GM23338 (cell line): ENCODE measurements around the gene COL21A1. TPM values are rescaled to one million over a fixed set of nuclear protein-coding genes. Genes with fewer than 3 reads are reported as not detected.

ENCODE experiments used
- ATAC-seq: fragments of 200-7000 bp; cut with Tn5 transposase; 3 replicates; pipeline ENCODE4 v1.9.1; 2020
- DNase-seq: peaks from one replicate; pipeline ENCODE4 v3.0.0-alpha.2; 2015; ENCODE audit warnings: low spot score
- H2AFZ ChIP-seq: fragments of 200-600 bp; sonication (generic); 2 replicates; pipeline ENCODE4 v1.8.0; 2016; ENCODE audit warnings: antibody characterized with exemption, mild to moderate bottlenecking, moderate library complexity
- H3F3A ChIP-seq: fragments of 200-600 bp; sonication (generic); replicated peaks from 2 replicates; pipeline ENCODE4 v1.8.0; 2017; ENCODE audit warnings: antibody characterized with exemption, mixed run types, low read depth
- H3K27ac ChIP-seq: fragments of 200-600 bp; sonication (generic); 2 replicates; pipeline ENCODE4 v1.6.1; 2016; ENCODE audit warnings: low read depth
- H3K27me3 ChIP-seq: fragments of 200-600 bp; sonication (generic); 2 replicates; pipeline ENCODE4 v1.8.0; 2016; ENCODE audit warnings: mild to moderate bottlenecking, mixed run types, moderate library complexity; ENCODE audit not compliant: insufficient read depth
- H3K36me3 ChIP-seq: fragments of 200-600 bp; sonication (generic); 2 replicates; pipeline ENCODE4 v1.8.0; 2016; ENCODE audit warnings: mild to moderate bottlenecking; ENCODE audit not compliant: insufficient read depth
- H3K4me1 ChIP-seq: fragments of 200-600 bp; sonication (generic); 2 replicates; pipeline ENCODE4 v1.8.0; 2016; ENCODE audit warnings: mild to moderate bottlenecking, moderate library complexity; ENCODE audit not compliant: insufficient read depth
- H3K4me2 ChIP-seq: fragments of 200-600 bp; sonication (generic); 2 replicates; pipeline ENCODE4 v1.7.1; 2017; ENCODE audit warnings: mixed run types
- H3K4me3 ChIP-seq: fragments of 200-600 bp; sonication (generic); 2 replicates; pipeline ENCODE4 v1.6.1; 2016; ENCODE audit warnings: mixed run types
- H3K79me2 ChIP-seq: fragments of 200-600 bp; sonication (generic); replicated peaks from 2 replicates; pipeline ENCODE4 v1.8.0; 2017; ENCODE audit warnings: mild to moderate bottlenecking; ENCODE audit not compliant: insufficient read depth
- H3K9me2 ChIP-seq: fragments of 200-600 bp; sonication (generic); 2 replicates; pipeline ENCODE4 v1.8.0; 2017; ENCODE audit not compliant: insufficient read depth
- H4K20me1 ChIP-seq: fragments of 200-600 bp; sonication (generic); replicated peaks from 2 replicates; pipeline ENCODE4 v1.8.0; 2017; ENCODE audit warnings: mild to moderate bottlenecking; ENCODE audit not compliant: insufficient read depth
- H3K27ac Mint-ChIP-seq: 2 replicates; pipeline ENCODE4 v1.8.0; 2020; ENCODE audit warnings: inconsistent platforms, mild to moderate bottlenecking, moderate library complexity, mixed read lengths
- H3K27me3 Mint-ChIP-seq: 3 replicates; pipeline ENCODE4 v1.8.0; 2022; ENCODE audit warnings: low read depth, mild to moderate bottlenecking, moderate library complexity, mixed read lengths, inconsistent platforms; ENCODE audit not compliant: insufficient read depth, poor library complexity
- H3K36me3 Mint-ChIP-seq: 3 replicates; pipeline ENCODE4 v1.8.0; 2021; ENCODE audit warnings: low read depth, mild to moderate bottlenecking, inconsistent platforms, moderate library complexity, mixed read lengths
- H3K4me1 Mint-ChIP-seq: 3 replicates; pipeline ENCODE4 v1.8.0; 2020; ENCODE audit warnings: mild to moderate bottlenecking, inconsistent platforms, mixed read lengths
- H3K4me3 Mint-ChIP-seq: 3 replicates; pipeline ENCODE4 v1.8.0; 2021; ENCODE audit warnings: moderate library complexity, mild to moderate bottlenecking, inconsistent platforms, mixed read lengths
- H3K9me3 Mint-ChIP-seq: 3 replicates; pipeline ENCODE4 v1.8.0; 2020; ENCODE audit warnings: moderate library complexity, mild to moderate bottlenecking, inconsistent platforms, mixed read lengths
- CREB1 ChIP-seq: fragments of 250-450 bp; sonication (Bioruptor Pico); IDR thresholded peaks from 2 replicates; pipeline ENCODE4 v1.5.0; 2020; ENCODE audit warnings: low read depth, mild to moderate bottlenecking, moderate library complexity
- CTCF ChIP-seq, 2 experiments: fragments of 200-600 bp in 1 of 2; sonication (generic) in 1 of 2; conservative IDR thresholded peaks; 2 replicates each; pipeline versions ENCODE4 v1.5.1 to v1.6.1; 2016 to 2017; ENCODE audit warnings: antibody characterized with exemption in 2 of 2, low read depth in 2 of 2, mild to moderate bottlenecking in 2 of 2, moderate library complexity in 1 of 2
- ETS1 ChIP-seq: IDR thresholded peaks from 2 replicates; pipeline ENCODE4 v1.6.1; 2016; ENCODE audit warnings: antibody characterized with exemption
- EZH2 ChIP-seq: fragments of 200-600 bp; sonication (generic); IDR thresholded peaks from one replicate; pipeline ENCODE4 v1.8.0; 2017; ENCODE audit warnings: antibody characterized with exemption, mild to moderate bottlenecking, low read depth; ENCODE audit not compliant: unreplicated experiment
- EZH2phosphoT487 ChIP-seq: fragments of 200-600 bp; sonication (generic); IDR thresholded peaks from one replicate; pipeline ENCODE4 v1.8.1; 2018; ENCODE audit warnings: antibody characterized with exemption; ENCODE audit not compliant: unreplicated experiment
- JUNB ChIP-seq: IDR thresholded peaks from one replicate; pipeline ENCODE4 v1.6.1; 2016; ENCODE audit warnings: antibody characterized with exemption; ENCODE audit not compliant: unreplicated experiment
- NANOG ChIP-seq: IDR thresholded peaks from 2 replicates; pipeline ENCODE4 v1.6.1; 2016; ENCODE audit warnings: antibody characterized with exemption, borderline replicate concordance
- POLR2AphosphoS5 ChIP-seq: IDR thresholded peaks from 2 replicates; pipeline ENCODE4 v1.6.1; 2016; ENCODE audit warnings: antibody characterized with exemption, low read depth
- REST ChIP-seq: IDR thresholded peaks from one replicate; pipeline ENCODE4 v1.6.1; 2018; ENCODE audit warnings: antibody characterized with exemption; ENCODE audit not compliant: unreplicated experiment
- STAT1 ChIP-seq: IDR thresholded peaks from one replicate; pipeline ENCODE4 v1.6.1; 2016; ENCODE audit warnings: antibody characterized with exemption; ENCODE audit not compliant: unreplicated experiment
- ZNF114 ChIP-seq: fragments of 250-450 bp; sonication (Bioruptor Pico); IDR thresholded peaks from 2 replicates; pipeline ENCODE4 v1.5.0; 2020; ENCODE audit warnings: mild to moderate bottlenecking, moderate library complexity
- ZNF331 ChIP-seq: fragments of 250-450 bp; sonication (Bioruptor Pico); IDR thresholded peaks from 2 replicates; pipeline ENCODE4 v1.5.0; 2020; ENCODE audit warnings: low read depth, mild to moderate bottlenecking, moderate library complexity
- ZNF462 ChIP-seq: fragments of 250-450 bp; sonication (Bioruptor Pico); IDR thresholded peaks from 2 replicates; pipeline ENCODE4 v1.5.0; 2020; ENCODE audit warnings: mild to moderate bottlenecking, moderate library complexity
- polyA plus RNA-seq: library from polyadenylated mRNA; unstranded; fragments of >200 nt; fragmentation: Nextera tagmentation; extraction: Ambion mirVana; gene quantifications from 2 replicates; pipeline ENCODE4 v1.2.1, GENCODE V29; 2016
- total RNA-seq: library from RNA; depleted of rRNA; stranded (reverse); fragments of >200 nt; shearing (Covaris generic); gene quantifications from 2 replicates; pipeline ENCODE4 v1.2.3, GENCODE V29; 2014

The COL21A1 gene
- total and polyA plus RNA-seq, 2 experiments from 2014 or later = 5.0 to 6.2 TPM

GRCh38 chr6:56268266-56268665, 20.9 kb upstream of the COL21A1 start:
- Histone ChIP-seq H3K27me3 (no peaks in the 10 kb centered on the region), H3K9me2 (peaks cover 16% of the 10 kb centered on the region), H2AFZ (0 out of 2 replicates have a peak overlapping the region, but pooled peaks have one; percentile 23), H4K20me1 (no peaks in the 10 kb centered on the region), H3K4me2 (no peak overlapping the region), H3F3A (no peaks in the 10 kb centered on the region), H3K27ac (no peak overlapping the region), H3K4me3 (no peak overlapping the region), H3K36me3 (no peaks in the 10 kb centered on the region), H3K4me1 (no peaks in the 10 kb centered on the region), H3K79me2 (no peaks in the 10 kb centered on the region)
- ATAC-seq (no peak), DNase-seq (no peak)
- Mint-ChIP-seq H3K4me3 (no peak overlapping the region), H3K9me3 (peaks cover 38% of the 10 kb centered on the region), H3K27ac (no peak overlapping the region), H3K4me1 (no peaks in the 10 kb centered on the region; the same call in 2 of the 3 replicates), H3K27me3 (peaks cover 4% of the 10 kb centered on the region), H3K36me3 (peaks cover 22% of the 10 kb centered on the region; the same call in 2 of the 3 replicates)
- TF ChIP-seq STAT1 (no peak), NANOG (no peak), POLR2AphosphoS5 (no peak), CTCF (conservative IDR thresholded peaks at IDR 0.05; ENCODE audit: low read depth in 2 of 2) (no peak), ZNF462 (CRISPR knock-in tag) (no peak), EZH2phosphoT487 (no peak), REST (no peak), ZNF114 (CRISPR knock-in tag) (no peak), JUNB (no peak), CREB1 (no peak), ZNF331 (CRISPR knock-in tag) (no peak), EZH2 (no peak), ETS1 (no peak)
